ENCODE measurements around the gene FOXA1. TPM values are rescaled to one million over a fixed set of nuclear protein-coding genes. Genes with fewer than 3 reads are reported as not detected.

Gene FOXA1
- total and polyA plus RNA-seq, 2 donors (not counting 1 experiment from before 2014, with no cell fraction given): not detected

GRCh38 chr14:37615582-37616289 is 20.7 kb upstream of the FOXA1 start:
- intact Hi-C loops (cut with micrococcal nuclease): no loop called here
- Mint-ChIP-seq H3K4me3 (no peak overlapping the region), H3K27ac (no peak overlapping the region), H3K9me3 (ENCODE audit: insufficient read depth) (peaks cover 8% of the 10 kb centered on the region), H3K27me3 (peaks cover 6% of the 10 kb centered on the region), H3K4me1 (no peaks in the 10 kb centered on the region)
- no peaks in the 10 kb centered on the region for H4K20me1 ChIP-seq (ENCODE audit: control insufficient read depth, insufficient read depth, low read length, poor library complexity, severe bottlenecking)
- ChIA-PET POLR2A (no interaction called here), CTCF (no interaction called here)
- H3K4me1 ChIP-seq (ENCODE audit: control insufficient read depth in 2 of 2, insufficient read depth in 2 of 2, low read length in 2 of 2): no peaks in the 10 kb centered on the region
- no peaks in the 10 kb centered on the region for H3K27me3 ChIP-seq (replicated peaks in 1 of 4; ENCODE audit: control extremely low read depth in 1 of 4, control insufficient read depth in 3 of 4, insufficient read depth in 4 of 4, low read length in 3 of 4)
- TF ChIP-seq EZH2 (IDR thresholded peaks at IDR 0.05; ENCODE audit: borderline replicate concordance, insufficient read depth, low read depth, low read length, poor library complexity, severe bottlenecking): no peak
- no peak for DNase-seq
- WGBS (ENCODE audit: insufficient coverage): no CpG with 5 or more reads among the region's 3 CpGs
- H3K9ac ChIP-seq (ENCODE audit: low read length): no peak overlapping the region
- H3K36me3 ChIP-seq (replicated peaks in 1 of 2; ENCODE audit: control extremely low read depth in 1 of 2, control insufficient read depth in 1 of 2, extremely low read depth in 1 of 2, insufficient read depth in 2 of 2, low read length in 1 of 2): no peaks in the 10 kb centered on the region
- ATAC-seq (ENCODE audit: low read depth): no peak
- no peak overlapping the region for H3K4me3 ChIP-seq (ENCODE audit: control extremely low read depth in 1 of 5, extremely low read depth in 1 of 5, insufficient read depth in 1 of 5, low read depth in 2 of 5, low read length in 4 of 5)
- no peaks in the 10 kb centered on the region for H3K79me2 ChIP-seq (ENCODE audit: control insufficient read depth, insufficient read depth, low read length)
- H2AFZ ChIP-seq (ENCODE audit: insufficient read depth, low read depth, low read length, poor library complexity, severe bottlenecking): no peak overlapping the region
- peaks cover 11 to 25% (median 20%) of the 10 kb centered on the region in 3 donors for H3K9me3 ChIP-seq (ENCODE audit: control extremely low read depth in 1 of 3, control insufficient read depth in 2 of 3, insufficient read depth in 1 of 3, low read length in 2 of 3)
- no peak overlapping the region for H3K27ac ChIP-seq (ENCODE audit: low read length in 2 of 2)
- no peak overlapping the region for H3K4me2 ChIP-seq (replicated peaks; ENCODE audit: low read depth, low read length, poor library complexity, severe bottlenecking)

GRCh38 chr14:37610945-37611523 is 16.0 kb upstream of the FOXA1 start:
- H3K27me3 ChIP-seq (replicated peaks in 1 of 4; ENCODE audit: control extremely low read depth in 1 of 4, control insufficient read depth in 3 of 4, insufficient read depth in 4 of 4, low read length in 3 of 4): no peaks in the 10 kb centered on the region
- peaks cover 9% of the 10 kb centered on the region for H3K27me3 Mint-ChIP-seq
- POLR2A ChIA-PET: no interaction called here
- CTCF ChIA-PET: no interaction called here
- WGBS (ENCODE audit: insufficient coverage): 27% methylated on average over 52 of the region's 52 CpGs
- H4K20me1 ChIP-seq (ENCODE audit: control insufficient read depth, insufficient read depth, low read length, poor library complexity, severe bottlenecking): no peaks in the 10 kb centered on the region
- peaks cover 12% of the 10 kb centered on the region for H3K9me3 Mint-ChIP-seq (ENCODE audit: insufficient read depth)
- H3K4me1 ChIP-seq (ENCODE audit: control insufficient read depth in 2 of 2, insufficient read depth in 2 of 2, low read length in 2 of 2): no peaks in the 10 kb centered on the region
- H3K4me3 Mint-ChIP-seq: no peak overlapping the region
- H3K4me3 ChIP-seq (ENCODE audit: control extremely low read depth in 1 of 5, extremely low read depth in 1 of 5, insufficient read depth in 1 of 5, low read depth in 2 of 5, low read length in 4 of 5): no peak overlapping the region
- H3K27ac Mint-ChIP-seq: no peak overlapping the region
- ATAC-seq (ENCODE audit: low read depth) (no peak), DNase-seq (no peak)
- peaks cover 10 to 20% (median 14%) of the 10 kb centered on the region in 3 donors for H3K9me3 ChIP-seq (ENCODE audit: control extremely low read depth in 1 of 3, control insufficient read depth in 2 of 3, insufficient read depth in 1 of 3, low read length in 2 of 3)
- no peak overlapping the region for H3K4me2 ChIP-seq (replicated peaks; ENCODE audit: low read depth, low read length, poor library complexity, severe bottlenecking)
- no peak overlapping the region for H3K27ac ChIP-seq (ENCODE audit: low read length in 2 of 2)
- TF ChIP-seq CTCF (IDR thresholded peaks at IDR 0.05) (no peak), EZH2 (IDR thresholded peaks at IDR 0.05; ENCODE audit: borderline replicate concordance, insufficient read depth, low read depth, low read length, poor library complexity, severe bottlenecking) (no peak)
- H3K4me1 Mint-ChIP-seq: no peaks in the 10 kb centered on the region
- H3K36me3 ChIP-seq (replicated peaks in 1 of 2; ENCODE audit: control extremely low read depth in 1 of 2, control insufficient read depth in 1 of 2, extremely low read depth in 1 of 2, insufficient read depth in 2 of 2, low read length in 1 of 2): no peaks in the 10 kb centered on the region
- H3K9ac ChIP-seq (ENCODE audit: low read length): no peak overlapping the region
- H3K79me2 ChIP-seq (ENCODE audit: control insufficient read depth, insufficient read depth, low read length): no peaks in the 10 kb centered on the region
- no peak overlapping the region for H2AFZ ChIP-seq (ENCODE audit: insufficient read depth, low read depth, low read length, poor library complexity, severe bottlenecking)
- intact Hi-C loops (cut with micrococcal nuclease): no loop called here
